Ureter (tissue), 1 donor: ENCODE results near the gene PCDHGC3. TPM values are rescaled to one million over a fixed set of nuclear protein-coding genes. Genes with fewer than 3 reads are reported as not detected.
"Not testable (repeated sequence)": the region's sequence is repeated elsewhere in the genome, so short reads cannot be mapped to it uniquely, and the experiment has no call there.

Experiments used
- DNase-seq: peaks from one replicate; pipeline ENCODE4 v3.0.0-alpha.2; 2020; ENCODE audit warnings: low spot score
- total RNA-seq: library from RNA; stranded (reverse); gene quantifications from one replicate; pipeline ENCODE4 v1.2.4, GENCODE V29; 2023
- donor health status: DM: yes; HTN: yes; CAD: no.

Gene PCDHGC3
- 52.6 TPM for total RNA-seq

GRCh38 chr5:141475625-141476131, at the start of gene PCDHGC3:
TSS of gene PCDHGC3 (plus strand) at chr5:141475966. CDS start at chr5:141476117, 151 bp downstream.
- peak; percentile 92 for DNase-seq

- no peak for DNase-seq
Measured at GRCh38 chr5:141427783-141428426, 47.9 kb upstream of the PCDHGC3 start.

DNA sequence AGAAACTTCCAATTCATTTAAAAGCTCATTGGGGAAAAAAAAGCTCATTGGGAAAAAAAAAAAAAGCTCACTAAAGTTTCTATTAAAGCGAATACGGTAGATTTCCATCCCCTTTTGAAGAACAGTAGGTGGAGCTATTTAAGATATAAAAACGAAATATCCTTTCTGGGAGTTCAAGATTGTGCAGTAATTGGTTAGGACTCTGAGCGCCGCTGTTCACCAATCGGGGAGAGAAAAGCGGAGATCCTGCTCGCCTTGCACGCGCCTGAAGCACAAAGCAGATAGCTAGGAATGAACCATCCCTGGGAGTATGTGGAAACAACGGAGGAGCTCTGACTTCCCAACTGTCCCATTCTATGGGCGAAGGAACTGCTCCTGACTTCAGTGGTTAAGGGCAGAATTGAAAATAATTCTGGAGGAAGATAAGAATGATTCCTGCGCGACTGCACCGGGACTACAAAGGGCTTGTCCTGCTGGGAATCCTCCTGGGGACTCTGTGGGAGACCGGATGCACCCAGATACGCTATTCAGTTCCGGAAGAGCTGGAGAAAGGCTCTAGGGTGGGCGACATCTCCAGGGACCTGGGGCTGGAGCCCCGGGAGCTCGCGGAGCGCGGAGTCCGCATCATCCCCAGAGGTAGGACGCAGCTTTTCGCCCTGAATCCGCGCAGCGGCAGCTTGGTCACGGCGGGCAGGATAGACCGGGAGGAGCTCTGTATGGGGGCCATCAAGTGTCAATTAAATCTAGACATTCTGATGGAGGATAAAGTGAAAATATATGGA, 45.2 kb upstream of the PCDHGC3 start, which contains the start of gene PCDHGA12:
TSS of gene PCDHGA12 (plus strand) at position 176 of the 782 bp plus-strand sequence. CDS start at position 429, 253 bp downstream.
- no peak for DNase-seq

DNA sequence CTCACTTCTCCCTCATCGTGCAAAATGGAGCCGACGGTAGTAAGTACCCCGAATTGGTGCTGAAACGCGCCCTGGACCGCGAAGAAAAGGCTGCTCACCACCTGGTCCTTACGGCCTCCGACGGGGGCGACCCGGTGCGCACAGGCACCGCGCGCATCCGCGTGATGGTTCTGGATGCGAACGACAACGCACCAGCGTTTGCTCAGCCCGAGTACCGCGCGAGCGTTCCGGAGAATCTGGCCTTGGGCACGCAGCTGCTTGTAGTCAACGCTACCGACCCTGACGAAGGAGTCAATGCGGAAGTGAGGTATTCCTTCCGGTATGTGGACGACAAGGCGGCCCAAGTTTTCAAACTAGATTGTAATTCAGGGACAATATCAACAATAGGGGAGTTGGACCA, 44.5 kb upstream of the PCDHGC3 start:
- no peak for DNase-seq

DNA sequence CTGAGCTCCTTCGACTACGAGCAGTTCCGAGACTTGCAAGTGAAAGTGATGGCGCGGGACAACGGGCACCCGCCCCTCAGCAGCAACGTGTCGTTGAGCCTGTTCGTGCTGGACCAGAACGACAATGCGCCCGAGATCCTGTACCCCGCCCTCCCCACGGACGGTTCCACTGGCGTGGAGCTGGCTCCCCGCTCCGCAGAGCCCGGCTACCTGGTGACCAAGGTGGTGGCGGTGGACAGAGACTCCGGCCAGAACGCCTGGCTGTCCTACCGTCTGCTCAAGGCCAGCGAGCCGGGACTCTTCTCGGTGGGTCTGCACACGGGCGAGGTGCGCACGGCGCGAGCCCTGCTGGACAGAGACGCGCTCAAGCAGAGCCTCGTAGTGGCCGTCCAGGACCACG, 43.5 kb upstream of the PCDHGC3 start:
- DNase-seq: not testable (repeated sequence)

DNA sequence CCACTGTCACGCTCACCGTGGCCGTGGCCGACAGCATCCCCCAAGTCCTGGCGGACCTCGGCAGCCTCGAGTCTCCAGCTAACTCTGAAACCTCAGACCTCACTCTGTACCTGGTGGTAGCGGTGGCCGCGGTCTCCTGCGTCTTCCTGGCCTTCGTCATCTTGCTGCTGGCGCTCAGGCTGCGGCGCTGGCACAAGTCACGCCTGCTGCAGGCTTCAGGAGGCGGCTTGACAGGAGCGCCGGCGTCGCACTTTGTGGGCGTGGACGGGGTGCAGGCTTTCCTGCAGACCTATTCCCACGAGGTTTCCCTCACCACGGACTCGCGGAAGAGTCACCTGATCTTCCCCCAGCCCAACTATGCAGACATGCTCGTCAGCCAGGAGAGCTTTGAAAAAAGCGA, 43.0 kb upstream of the PCDHGC3 start:
- DNase-seq: not testable (repeated sequence)

GRCh38 chr5:141434006-141434405, 41.8 kb upstream of the PCDHGC3 start:
- no peak for DNase-seq

DNA sequence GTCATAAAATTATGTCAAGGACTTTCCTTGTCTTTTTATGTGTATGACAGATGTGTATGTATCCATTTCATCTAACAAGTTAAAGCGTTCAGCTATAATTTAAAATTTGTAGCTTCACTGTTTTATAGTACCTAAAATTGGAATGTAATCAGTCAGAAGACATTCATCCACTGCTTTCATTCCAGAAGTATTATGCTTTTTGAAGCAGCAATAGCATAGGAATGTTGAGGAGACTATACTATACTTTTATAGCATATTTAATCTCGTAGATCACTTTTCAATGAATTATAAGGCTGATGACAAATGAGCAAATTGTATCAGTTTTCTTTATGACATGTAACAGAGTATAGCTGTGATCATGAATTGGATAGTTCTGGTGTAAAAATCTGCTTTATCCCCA, 38.5 kb upstream of the PCDHGC3 start:
- DNase-seq: no peak

- no peak for DNase-seq
Measured at GRCh38 chr5:141439411-141440141, 36.2 kb upstream of the PCDHGC3 start.

DNA sequence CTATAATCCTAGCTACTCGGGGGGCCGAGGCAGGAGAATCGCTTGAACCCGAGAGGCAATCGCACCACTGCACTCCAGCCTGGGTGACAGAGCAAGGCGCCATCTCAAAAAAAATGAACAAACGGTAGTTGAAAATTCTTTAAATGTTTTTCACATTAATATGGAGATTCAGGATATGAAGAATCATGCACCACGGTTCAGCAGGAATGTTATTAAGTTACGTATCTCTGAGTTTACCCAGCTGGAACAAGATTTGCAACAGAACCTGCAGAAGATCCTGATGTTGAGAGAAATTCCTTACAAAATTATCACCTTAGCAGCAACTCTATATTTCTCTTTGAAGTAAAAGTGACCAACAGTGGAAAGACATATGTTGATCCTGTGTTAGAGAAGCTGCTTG, 35.4 kb upstream of the PCDHGC3 start:
- no peak for DNase-seq

DNA sequence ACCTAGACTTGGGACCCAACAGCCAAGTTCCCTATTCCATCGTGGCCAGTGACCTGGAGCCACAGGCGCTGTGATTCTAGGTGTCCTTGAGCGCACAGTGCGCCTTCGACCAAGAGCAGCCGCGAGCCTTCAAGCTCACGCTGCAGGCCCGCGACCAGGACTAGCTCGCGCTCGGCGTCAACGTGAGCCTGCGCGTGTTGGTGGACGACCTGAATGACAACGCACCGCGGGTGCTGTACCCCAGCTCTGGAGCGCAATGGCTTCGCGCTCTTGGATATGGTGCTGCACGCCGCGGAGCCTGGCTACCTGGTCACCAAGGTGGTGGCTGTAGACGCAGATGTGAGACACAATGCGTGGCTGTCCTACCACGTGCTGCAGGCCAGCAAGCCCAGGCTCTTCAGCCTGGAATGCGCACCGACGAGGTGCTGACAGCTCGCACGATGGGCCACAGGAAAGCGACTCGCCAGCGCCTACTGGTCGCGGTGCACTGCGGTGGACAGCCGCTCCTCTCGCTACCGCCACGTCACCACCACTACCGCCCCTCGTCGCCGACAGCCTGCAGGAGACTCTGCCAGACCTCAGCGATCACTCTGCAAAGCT, 34.1 kb upstream of the PCDHGC3 start:
- DNase-seq: no peak

- no peak for DNase-seq
Measured at GRCh38 chr5:141465351-141465750, 10.4 kb upstream of the PCDHGC3 start.

- DNase-seq: peak; percentile 65
Measured at GRCh38 chr5:141476132-141476911, 556 bp downstream of the PCDHGC3 start.

DNA sequence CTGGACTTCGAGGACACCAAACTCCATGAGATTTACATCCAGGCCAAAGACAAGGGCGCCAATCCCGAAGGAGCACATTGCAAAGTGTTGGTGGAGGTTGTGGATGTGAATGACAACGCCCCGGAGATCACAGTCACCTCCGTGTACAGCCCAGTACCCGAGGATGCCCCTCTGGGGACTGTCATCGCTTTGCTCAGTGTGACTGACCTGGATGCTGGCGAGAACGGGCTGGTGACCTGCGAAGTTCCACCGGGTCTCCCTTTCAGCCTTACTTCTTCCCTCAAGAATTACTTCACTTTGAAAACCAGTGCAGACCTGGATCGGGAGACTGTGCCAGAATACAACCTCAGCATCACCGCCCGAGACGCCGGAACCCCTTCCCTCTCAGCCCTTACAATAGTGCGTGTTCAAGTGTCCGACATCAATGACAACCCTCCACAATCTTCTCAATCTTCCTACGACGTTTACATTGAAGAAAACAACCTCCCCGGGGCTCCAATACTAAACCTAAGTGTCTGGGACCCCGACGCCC, 1.3 kb downstream of the PCDHGC3 start:
- DNase-seq: no peak

GRCh38 chr5:141477815-141478214, 2.0 kb downstream of the PCDHGC3 start:
- no peak for DNase-seq

GRCh38 chr5:141478321-141478945, 2.7 kb downstream of the PCDHGC3 start:
- DNase-seq: peak; percentile 68

GRCh38 chr5:141479776-141480175, 4.0 kb downstream of the PCDHGC3 start:
- no peak for DNase-seq

DNA sequence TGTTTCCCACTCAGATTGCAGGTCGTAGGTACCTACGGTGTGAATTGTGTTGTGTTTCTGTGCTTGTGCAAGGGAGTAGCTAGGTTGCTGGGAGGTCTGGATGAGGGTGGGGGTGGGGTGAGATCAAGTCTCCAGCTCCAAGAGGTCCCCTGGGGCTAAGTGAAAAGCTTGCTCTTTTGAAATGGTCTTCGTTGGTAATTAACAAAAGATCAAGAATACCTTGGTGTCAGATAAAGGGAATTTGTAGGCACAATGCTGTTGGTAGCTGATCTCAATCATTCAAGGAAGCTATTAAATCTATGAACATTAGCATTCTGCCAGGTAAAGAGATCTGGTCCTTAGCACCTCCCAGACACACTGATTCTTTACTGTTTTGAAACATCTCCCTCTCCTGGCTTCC, 8.1 kb downstream of the PCDHGC3 start:
- DNase-seq: no peak

- no peak for DNase-seq
Measured at GRCh38 chr5:141484310-141484640, 8.5 kb downstream of the PCDHGC3 start.

GRCh38 chr5:141484641-141485311, 9.0 kb downstream of the PCDHGC3 start, which contains the start of gene PCDHGC4:
TSS of gene PCDHGC4 (plus strand) at chr5:141485030. CDS start at chr5:141485174, 144 bp downstream.
- DNase-seq: no peak
